HG03469 (cell line): Measurements from ENCODE around the gene FMNL1.
"Not testable (repeated sequence)": the region's sequence is repeated elsewhere in the genome, so short reads cannot be mapped to it uniquely, and the experiment has no call there.

Source experiments
- ATAC-seq: cut with Tn5 transposase; IDR thresholded peaks from one replicate; pipeline ENCODE4 v1.9.1; 2021; ENCODE audit warnings: mild to moderate bottlenecking, moderate library complexity, moderate number of reproducible peaks; ENCODE audit not compliant: unreplicated experiment

FMNL1 gene, protein sequence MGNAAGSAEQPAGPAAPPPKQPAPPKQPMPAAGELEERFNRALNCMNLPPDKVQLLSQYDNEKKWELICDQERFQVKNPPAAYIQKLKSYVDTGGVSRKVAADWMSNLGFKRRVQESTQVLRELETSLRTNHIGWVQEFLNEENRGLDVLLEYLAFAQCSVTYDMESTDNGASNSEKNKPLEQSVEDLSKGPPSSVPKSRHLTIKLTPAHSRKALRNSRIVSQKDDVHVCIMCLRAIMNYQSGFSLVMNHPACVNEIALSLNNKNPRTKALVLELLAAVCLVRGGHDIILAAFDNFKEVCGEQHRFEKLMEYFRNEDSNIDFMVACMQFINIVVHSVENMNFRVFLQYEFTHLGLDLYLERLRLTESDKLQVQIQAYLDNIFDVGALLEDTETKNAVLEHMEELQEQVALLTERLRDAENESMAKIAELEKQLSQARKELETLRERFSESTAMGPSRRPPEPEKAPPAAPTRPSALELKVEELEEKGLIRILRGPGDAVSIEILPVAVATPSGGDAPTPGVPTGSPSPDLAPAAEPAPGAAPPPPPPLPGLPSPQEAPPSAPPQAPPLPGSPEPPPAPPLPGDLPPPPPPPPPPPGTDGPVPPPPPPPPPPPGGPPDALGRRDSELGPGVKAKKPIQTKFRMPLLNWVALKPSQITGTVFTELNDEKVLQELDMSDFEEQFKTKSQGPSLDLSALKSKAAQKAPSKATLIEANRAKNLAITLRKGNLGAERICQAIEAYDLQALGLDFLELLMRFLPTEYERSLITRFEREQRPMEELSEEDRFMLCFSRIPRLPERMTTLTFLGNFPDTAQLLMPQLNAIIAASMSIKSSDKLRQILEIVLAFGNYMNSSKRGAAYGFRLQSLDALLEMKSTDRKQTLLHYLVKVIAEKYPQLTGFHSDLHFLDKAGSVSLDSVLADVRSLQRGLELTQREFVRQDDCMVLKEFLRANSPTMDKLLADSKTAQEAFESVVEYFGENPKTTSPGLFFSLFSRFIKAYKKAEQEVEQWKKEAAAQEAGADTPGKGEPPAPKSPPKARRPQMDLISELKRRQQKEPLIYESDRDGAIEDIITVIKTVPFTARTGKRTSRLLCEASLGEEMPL

DNA sequence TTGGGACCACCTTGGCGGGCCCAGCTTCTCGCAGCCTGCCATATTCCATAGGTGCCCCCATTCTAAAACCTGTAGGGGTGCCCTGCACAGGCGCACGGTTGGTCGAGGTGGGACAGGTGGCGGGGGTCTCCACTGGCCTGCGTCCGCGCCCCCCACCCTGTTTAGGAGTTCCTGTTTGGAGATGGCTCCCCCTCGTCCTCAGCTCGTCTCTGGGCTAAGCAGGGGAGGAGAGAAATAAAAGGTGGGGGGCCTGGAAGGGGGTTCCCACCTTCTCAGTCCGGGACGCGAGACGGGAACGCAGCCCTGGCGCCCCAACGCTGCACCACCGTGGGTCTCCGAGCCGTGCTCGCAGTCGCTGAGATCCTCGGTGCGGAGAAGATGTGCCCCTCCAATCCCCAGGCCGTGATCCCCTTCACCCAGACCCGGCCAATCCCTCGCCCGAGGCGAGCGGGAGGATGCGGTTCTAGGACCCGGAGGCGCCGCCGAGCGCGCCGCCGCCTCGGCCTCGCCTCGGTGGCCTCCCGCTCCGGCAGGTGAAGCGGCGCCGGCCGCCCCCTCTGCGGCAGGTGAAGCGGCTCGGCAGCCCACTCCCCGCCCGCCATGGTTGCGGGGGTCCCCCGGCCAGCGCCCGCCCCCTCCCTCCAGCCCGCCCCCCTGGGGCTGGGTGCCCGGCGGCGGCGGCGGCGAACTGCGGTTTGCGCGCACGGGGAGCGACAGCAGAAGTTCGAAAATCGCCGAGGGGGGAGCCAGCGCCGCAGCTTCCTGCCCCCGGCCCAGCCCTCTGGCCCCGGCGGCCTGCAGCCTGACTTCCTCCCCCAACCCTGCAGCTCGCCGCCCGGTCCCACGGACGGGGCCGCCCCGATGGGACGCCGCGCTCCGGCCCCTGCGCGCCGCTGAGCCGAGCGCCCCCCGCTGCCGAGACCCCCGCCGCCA lies at the start of gene FMNL1:
FMNL1 (plus strand) TSS at position 805 of the 933 bp plus-strand sequence. CDS start 240 bp downstream, outside the sequence.
- ATAC-seq: no peak

DNA sequence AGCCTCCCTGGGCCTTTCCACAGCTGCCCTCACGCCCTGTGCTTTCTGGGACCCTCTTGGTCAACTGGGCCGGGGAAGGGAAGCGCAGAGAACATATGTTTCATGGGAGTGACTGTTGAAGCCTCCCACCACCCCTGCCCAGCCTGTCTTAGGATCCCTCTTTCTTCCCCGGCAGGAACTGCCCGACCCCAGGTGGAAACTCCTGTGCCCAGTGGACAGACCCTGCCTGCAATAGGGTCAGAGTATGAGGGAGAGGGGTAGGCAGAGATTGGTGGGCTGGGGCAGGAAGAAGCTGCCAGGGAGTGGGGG lies 49.5 kb upstream of the FMNL1 start:
- ATAC-seq: no peak

DNA sequence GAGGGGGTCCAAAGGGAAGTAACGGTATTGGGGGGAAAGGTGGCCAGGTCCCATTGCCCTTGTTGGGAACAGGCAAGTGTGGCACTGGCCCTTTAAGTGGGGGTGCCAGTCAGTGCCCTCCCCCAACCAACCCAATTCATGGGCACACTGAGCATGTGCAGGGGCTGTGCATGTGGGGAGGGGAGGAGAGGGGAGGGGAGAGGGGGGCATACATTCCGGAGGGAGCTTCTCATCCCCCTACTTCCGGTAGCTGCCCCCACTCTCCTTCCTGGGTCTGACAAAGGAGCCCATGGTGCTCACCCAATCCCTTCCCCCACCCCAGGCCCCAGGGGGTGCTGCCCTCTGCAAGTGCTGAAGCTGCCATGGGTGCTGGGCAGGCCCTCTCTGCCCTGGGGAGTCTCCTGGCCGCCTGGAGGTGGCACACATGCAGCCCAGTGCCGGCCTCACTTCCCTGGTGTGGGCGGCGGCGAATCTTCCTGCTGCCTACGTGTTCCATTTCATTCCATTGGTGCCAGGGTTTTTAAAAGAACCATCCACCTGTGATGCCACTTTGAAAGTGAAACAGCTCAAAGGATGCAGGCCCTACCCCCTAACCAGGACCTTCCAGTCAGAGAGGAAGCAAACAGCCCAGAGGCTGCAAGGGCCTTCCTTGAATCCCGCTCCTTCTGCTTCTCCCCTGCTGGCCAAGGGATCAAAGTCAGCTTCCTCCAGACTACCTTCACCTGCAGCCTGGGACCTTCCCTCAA lies 49.0 kb upstream of the FMNL1 start:
- no peak for ATAC-seq

DNA sequence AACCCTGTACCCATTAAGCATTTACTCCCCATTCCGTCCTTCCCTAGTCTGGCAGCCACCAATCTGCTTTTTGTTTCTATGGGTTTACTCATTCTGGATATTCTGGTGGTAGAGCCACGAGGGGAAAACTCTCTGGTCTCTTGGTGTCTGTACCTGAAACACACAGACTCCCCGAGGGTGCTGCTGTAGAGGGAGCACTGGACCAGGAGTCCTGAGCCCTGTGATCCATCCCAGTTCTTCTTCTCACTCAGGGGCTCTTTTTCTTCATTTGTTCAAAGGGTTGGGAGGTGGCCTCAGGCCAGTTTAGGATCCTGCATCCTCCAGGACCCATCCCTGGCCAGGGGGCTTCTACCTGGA lies 45.9 kb upstream of the FMNL1 start:
- no peak for ATAC-seq

DNA sequence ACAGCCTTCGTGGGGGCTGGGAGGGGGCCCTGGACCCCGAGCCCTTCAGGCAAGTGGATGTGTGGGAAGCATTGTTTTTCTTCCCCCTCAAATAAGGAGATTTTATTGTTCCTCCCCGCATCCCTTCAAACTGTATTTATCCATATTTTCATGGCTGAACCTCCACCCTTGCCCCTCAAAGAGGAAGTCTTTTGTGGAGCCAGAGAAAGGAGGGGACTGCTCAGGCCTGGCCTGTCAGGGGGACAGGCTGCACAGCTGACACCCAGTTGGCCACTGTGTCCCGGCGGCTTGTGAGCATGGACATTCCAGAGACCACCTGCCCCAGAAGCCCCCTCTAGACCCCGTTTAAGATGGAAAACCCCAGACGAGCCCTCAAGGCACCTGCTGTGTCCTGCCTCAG lies 44.1 kb upstream of the FMNL1 start:
- ATAC-seq: no peak

DNA sequence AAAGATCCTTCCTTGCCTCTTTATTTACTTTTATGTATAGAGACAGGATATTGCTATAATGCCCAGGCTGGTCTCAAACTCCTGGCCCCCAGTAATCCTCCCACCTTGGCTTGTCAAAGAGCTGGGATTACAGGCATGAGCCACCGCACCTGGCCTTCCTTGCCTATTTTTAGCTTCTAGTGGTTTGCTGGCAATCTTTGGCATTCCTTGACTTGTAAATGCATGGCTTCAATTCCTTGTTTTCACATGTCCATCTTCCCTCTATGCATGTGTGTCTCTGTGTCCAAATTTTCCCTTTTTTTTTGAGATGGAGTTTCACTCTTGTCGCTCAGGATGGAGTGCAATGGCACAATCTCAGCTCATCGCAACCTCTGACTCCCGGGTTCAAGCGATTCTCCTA lies 37.5 kb upstream of the FMNL1 start:
- ATAC-seq: no peak

DNA sequence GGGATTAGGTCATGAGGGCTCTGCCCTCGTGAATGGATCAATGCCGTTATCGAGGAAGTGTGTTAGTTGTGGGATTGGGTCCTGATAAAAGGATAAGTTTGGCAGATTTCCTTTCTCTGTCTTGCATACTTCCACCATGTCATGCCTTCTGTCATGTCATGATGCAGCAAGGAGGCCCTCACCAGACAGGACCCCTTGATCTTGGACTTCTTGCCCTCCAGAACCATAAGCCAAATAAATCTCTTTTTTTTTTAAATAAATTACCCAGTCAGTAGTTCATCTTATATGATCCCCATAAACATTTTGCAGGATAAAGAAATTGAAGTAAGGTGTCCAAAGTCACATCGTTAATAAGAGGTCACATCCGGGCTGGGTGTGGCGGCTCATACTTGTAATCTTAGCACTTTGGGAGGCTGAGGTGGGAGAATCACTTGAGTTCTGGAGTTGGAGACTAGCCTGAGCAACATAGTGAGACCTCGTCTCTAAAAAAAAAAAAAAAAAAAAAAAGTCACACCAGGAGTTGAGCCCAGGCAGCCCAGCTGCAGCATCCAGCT lies 34.8 kb upstream of the FMNL1 start:
- no peak for ATAC-seq

DNA sequence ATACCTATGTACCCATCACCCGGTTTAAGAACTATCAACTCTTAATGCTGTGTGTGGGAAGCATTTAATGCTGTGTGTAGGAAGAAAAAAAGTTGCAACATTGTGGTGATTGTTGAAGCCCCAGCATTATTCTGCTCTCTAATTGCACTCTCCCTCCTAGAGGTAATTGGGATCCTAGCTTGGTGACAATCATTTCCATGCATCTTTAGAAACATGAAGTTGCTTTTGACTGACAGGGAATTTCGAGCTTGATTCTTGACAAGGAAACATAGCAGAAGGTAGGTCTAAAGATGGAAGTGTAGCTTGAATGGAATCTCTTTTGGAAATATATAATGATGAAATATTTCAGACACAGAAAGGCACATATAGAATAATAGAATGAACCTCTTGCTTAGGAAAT lies 32.7 kb upstream of the FMNL1 start:
- no peak for ATAC-seq

DNA sequence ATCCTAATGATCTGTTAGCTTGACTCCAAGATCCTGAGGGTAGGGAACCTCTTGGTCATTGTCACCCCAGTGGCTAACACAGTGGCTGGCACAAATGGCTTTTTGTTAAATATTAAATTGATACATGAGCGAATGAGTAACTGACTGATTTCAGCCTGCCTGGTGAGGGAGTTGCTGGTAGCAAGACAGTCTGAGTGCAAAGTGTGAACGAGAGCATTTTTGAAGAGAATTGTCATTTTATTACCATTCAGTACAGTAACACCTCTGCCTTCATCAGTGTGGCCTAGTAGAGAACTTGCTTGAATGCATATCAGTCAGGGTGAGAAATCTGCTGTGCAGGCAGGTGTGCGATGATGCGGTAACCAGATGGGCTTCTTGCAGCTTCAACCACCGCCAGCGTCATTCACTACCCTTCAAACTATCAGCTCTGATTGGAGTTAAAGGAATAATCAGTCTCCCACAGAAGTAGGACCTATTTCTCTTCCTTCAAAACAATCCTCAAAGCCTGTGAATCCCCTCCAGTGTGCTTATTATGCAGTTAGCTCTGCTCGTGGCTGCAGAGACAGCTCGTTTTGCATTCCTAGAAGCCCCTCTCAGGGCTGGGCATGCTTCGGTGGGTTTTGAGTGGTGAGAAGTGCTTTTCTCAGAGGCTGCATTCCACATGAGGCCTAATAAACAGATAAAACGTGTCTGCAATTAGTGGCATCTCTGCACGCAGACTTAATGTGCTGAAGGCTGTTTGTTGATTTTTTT lies 31.0 kb upstream of the FMNL1 start:
- ATAC-seq: no peak

DNA sequence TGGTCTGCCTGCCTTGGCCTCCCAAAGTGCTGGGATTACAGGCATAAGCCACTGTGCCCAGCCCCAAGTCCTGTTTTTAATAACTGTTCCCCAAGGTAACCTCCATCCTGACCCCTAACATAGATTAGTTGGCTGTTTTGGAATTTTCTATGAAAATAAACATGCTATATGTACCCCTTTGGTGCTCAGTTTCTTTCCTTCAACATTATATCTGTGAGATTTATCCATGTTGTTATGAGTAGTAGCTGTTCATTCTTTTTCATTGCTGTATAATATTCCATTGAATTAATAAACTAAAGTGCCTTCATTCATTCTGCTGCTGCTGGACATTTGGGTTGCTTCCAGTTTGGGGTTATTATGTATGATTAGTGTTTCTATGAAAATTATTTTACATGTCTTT lies 26.3 kb upstream of the FMNL1 start:
- no peak for ATAC-seq

DNA sequence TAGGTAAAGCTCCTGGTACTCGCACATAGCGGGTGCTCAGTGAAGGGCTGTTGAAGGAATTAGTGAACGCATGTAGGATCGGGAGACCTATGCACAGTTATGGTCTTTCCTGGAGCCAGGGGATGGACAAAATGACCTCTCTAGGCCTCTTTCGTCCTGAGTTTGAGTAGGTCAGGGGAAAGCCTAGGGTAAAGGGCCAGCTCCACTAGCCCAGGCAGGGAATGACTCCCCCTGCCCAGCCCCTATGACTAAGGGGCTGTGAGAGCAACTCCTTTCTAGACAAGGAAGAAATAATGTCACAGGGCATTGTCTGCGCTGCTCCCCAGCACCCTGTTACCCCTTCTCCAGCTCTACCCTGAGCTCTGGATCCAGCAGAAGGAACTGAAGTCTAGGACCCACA lies 24.6 kb upstream of the FMNL1 start:
- no peak for ATAC-seq

DNA sequence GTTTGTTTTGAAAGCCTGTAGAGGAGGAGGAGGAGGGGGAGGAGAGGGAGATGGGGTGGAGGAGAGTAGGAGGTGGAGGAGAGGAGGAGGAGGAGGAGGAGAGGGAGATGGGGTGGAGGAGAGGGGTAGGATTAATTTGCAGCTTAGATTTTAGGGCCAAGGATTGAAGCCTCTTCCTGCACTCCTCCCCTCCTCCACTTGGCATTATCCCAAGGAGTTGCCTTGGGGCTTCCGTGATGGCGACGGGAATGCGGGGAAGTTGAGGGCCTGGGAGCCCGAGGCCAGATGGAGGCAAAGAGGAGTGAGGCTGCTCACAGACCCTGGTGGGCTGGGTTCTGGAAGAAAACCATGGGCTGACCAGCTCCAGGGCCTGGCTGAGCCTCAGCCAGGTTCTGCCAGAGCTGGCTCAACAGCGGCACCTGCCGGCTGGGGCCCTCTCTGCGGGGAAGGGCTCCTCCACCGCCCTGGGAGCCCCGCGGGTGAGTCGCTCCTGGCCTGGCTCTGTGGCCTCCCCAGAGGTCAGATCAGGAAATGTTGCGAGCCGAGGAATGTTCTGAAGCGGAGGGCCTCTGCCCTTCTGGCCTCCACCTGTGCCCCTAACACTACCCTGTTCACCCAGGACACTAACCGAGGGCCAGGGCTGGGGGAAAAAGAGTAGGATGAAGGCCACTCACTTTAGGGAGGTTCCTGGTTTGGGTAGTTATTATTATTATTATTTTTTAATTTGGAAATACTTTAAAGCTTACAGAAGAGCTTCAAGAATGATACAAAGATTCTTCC lies 23.9 kb upstream of the FMNL1 start:
- ATAC-seq: no peak

DNA sequence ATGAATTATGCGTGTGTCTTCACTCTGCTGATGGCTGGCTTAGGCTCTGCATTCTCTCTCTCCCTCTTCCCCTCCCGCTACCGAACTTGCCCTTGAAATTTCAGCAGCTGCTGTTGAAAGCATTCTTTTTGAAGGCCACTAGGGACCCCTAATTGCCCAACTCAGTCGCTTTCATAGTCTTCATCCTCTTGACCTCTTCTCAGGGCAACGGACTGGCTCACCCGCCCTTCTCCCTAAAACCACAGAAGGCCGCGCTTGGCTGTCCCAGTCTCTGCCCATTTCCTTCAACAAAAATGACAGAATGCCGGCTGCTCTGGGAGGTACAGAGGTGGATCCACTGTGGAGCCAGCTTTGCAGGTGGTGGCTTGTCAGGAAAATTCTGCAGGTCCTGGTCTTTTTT lies 21.0 kb upstream of the FMNL1 start:
- no peak for ATAC-seq

DNA sequence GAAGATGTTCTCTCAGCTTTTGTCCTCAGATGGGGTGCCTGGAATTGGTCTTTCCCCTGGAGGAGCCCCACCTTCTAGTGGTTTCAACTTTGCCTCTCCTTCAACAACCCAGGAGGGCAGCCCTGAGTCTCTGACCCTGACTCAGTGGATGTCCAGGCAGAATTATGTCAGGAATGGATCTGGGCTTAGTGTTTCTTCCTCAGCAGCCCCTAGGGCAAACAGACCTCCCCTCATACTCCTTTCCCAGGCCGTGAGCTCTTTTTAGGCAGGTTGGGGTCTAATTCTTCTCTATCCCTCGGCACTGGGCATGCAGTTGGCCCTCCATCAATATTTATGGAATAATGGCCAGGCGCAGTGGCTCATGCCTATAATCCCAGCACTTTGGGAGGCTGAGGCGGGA lies 20.2 kb upstream of the FMNL1 start:
- no peak for ATAC-seq

DNA sequence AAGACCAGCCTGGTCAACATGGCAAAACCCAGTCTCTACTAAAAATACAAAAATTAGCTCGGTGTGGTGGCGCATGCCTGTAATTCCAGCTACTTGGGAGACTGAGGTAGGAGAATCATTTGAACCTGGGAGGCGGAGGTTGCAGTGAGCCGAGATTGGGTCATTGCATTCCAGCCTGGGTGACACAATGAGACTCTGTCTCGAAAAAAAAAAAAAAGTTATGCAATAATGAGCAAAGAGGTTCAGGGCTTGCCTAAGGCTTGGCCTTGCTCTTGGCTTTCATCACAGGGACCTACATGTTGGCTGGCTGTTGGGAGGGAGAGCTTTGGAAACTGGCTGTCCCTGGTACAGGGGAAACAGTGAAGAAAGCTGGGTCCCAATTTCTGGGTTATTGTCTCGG lies 19.8 kb upstream of the FMNL1 start:
- ATAC-seq: not testable (repeated sequence)

DNA sequence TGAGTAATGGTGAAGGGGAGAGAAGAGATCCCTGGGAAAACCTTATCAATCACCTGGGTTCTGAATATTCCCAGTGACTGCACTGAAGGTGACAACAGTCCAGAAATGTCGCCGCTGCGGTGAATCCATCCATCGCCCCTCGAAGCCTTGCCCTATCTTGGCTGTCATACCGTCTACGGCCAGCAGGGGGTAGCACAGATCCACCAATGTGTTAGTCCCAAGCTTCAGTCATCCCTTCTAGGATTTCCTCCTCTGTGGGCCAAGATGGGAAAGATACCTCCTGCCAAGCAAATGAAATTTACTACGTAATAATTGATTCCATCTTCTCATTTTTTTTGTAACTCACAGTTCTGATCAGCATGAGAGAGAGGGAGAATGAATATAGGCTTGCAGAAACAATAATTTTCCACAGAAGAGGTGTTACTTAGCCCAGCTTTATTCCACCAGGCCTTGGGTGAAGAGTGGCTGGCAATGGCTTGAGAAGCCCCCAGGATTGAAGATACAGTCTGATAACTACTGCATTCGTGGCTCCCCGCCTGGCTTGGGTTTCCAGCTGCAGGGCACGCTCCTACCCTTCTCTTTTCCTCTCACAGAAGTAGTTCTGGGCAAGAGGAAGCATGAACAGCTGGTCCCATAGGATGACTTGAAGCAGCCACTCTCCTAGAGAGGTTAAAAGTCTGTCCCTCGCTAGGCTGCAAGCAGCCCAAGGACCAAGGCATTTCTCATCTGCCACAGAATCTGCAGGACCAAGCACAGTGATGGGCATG lies 2.6 kb upstream of the FMNL1 start:
- ATAC-seq: no peak

DNA sequence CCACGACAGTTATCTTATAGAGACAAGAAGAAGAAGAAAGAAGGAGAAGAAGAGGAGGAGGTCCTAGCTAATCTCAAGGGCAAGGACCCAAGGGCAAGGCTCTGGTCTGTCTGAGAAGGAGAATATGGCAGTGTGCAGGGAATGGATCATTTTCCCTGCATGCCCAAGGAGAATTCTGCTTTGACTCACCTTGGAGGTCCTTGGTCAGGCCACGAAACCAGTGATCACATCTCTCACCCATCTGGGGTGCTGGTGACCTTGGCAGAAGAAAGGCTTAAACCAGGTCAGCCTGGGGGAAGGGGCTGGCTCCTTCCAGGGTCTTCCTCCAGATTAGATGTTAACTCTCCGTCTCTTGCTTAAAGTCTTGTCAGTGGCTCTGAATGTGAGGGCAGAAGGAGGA lies 1.6 kb upstream of the FMNL1 start:
- no peak for ATAC-seq

DNA sequence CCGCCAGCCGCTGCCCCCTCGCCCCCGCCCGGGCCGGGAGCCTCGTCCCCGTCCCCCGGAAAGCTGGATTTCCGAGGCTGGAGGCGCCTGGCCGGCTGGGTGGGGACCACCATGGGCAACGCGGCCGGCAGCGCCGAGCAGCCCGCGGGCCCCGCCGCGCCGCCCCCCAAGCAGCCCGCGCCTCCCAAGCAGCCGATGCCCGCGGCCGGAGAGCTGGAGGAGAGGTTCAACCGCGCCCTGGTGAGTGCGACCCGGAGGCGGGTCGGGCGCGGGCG lies 266 bp downstream of the FMNL1 start:
- ATAC-seq: no peak
